Measurements from ENCODE around the gene PLEKHS1.

DNA sequence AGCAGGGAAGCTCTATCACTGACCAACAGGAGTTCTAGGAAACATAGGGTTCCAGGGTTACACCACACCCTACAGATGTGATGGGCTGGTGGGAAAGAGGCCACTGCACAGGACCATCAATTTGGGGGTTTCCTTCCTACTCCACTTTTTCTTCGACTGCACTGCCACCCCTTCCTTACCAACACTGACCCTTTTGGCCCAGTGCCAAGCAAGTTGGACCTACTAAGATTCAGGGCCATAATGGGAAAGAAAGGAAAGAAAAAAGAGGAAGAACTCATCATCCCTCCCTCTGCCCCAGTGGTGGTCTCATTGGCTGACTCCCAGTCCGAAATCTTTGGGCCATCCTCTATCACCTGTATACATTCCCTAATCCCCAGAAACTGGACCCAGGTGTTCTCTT, 6.1 kb upstream of the PLEKHS1 start:
- TF ChIP-seq, protein P1, sequence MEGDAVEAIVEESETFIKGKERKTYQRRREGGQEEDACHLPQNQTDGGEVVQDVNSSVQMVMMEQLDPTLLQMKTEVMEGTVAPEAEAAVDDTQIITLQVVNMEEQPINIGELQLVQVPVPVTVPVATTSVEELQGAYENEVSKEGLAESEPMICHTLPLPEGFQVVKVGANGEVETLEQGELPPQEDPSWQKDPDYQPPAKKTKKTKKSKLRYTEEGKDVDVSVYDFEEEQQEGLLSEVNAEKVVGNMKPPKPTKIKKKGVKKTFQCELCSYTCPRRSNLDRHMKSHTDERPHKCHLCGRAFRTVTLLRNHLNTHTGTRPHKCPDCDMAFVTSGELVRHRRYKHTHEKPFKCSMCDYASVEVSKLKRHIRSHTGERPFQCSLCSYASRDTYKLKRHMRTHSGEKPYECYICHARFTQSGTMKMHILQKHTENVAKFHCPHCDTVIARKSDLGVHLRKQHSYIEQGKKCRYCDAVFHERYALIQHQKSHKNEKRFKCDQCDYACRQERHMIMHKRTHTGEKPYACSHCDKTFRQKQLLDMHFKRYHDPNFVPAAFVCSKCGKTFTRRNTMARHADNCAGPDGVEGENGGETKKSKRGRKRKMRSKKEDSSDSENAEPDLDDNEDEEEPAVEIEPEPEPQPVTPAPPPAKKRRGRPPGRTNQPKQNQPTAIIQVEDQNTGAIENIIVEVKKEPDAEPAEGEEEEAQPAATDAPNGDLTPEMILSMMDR (IDR thresholded peaks at IDR 0.05): no peak
- TF ChIP-seq EP300 (IDR thresholded peaks at IDR 0.05; ENCODE audit: low read depth) (no peak), POLR2A (IDR thresholded peaks at IDR 0.05) (no peak)
